ENCODE results near the gene PRC1. TPM values are rescaled to one million over a fixed set of nuclear protein-coding genes. Genes with fewer than 3 reads are reported as not detected.

Gene PRC1
- total RNA-seq, 3 donors from 2014 or later, result 10.9 to 41.0 (median 12.3) TPM

DNA sequence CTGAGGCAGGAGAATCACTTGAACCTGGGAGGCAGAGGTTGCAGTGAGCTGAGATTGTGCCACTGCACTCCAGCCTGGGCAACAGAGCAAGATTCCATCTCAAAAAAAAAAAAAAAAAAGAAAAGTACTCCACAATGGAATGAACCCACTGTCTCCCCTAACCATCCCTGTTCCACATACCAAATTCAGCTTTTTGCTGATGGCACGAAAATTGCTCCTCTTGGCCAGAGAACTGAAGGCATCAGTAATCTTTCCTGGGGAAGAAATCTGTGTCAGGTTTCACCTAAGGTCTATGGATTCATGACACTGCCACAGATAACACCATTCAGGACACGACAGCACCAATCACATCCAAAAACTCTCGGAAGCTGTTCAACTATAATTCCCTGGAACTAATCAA, 6.9 kb upstream of the PRC1 start:
- H3K36me3 ChIP-seq (ENCODE audit: low read depth), result no peaks in the 10 kb centered on the region
- TF ChIP-seq, protein P1, sequence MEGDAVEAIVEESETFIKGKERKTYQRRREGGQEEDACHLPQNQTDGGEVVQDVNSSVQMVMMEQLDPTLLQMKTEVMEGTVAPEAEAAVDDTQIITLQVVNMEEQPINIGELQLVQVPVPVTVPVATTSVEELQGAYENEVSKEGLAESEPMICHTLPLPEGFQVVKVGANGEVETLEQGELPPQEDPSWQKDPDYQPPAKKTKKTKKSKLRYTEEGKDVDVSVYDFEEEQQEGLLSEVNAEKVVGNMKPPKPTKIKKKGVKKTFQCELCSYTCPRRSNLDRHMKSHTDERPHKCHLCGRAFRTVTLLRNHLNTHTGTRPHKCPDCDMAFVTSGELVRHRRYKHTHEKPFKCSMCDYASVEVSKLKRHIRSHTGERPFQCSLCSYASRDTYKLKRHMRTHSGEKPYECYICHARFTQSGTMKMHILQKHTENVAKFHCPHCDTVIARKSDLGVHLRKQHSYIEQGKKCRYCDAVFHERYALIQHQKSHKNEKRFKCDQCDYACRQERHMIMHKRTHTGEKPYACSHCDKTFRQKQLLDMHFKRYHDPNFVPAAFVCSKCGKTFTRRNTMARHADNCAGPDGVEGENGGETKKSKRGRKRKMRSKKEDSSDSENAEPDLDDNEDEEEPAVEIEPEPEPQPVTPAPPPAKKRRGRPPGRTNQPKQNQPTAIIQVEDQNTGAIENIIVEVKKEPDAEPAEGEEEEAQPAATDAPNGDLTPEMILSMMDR (IDR thresholded peaks at IDR 0.05), result no peak
- intact Hi-C loops (cut with DNase I, micrococcal nuclease), result no loop called here
- ATAC-seq, result no peak
- H3K9me3 ChIP-seq, result no peaks in the 10 kb centered on the region
- no peak for DNase-seq
- no peak overlapping the region for H3K4me3 ChIP-seq
- no peaks in the 10 kb centered on the region for H3K4me1 ChIP-seq (ENCODE audit: low read depth)

DNA sequence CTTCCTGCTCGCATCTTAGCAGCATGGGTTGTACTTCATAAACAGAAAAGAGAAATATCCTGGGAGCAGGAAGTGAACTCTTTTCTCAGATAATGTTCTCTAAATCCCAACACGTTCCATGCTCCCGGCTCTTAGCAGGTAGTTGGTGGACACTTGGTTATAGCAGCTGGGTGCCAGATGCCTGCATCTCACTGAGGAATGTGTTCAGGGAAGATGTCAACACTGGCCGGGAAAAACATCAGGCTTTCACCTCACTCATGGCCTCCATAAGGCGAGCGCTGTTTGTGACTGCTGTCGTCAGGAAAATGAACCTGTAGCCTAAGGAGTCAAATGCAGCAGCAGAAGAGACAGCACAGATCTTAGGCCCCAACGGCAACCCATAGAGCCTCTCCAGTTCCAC, 4.4 kb upstream of the PRC1 start:
- ATAC-seq (no peak), DNase-seq (no peak)
- H3K4me3 ChIP-seq, result no peak overlapping the region
- TF ChIP-seq, protein P1 (IDR thresholded peaks at IDR 0.05), result no peak
- peaks cover 8% of the 10 kb centered on the region for H3K4me1 ChIP-seq (ENCODE audit: low read depth)
- no peaks in the 10 kb centered on the region for H3K36me3 ChIP-seq (ENCODE audit: low read depth)
- H3K9me3 ChIP-seq, result no peaks in the 10 kb centered on the region
- intact Hi-C loops (cut with DNase I, micrococcal nuclease), result no loop called here

DNA sequence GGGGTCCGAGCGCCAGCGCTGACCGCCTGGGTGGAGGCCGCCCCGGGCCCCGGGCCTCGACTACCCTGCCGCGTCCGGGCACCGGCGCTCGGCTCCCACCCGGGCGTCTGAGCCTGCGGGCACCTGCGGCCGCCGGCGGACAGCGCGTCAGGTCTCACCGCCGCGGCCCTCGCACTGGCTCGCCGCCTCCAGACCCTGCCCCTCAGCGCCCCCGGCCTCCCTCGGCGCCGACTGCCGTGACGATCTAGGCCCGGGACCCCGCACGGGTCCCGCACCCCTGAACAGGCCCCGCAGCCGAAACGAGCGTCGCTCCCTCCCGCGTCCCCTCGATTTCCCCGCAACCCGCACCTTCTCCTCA, 297 bp downstream of the PRC1 start:
- H3K4me3 ChIP-seq, result peak overlapping the region; percentile 85
- TF ChIP-seq, protein P1 (IDR thresholded peaks at IDR 0.05), result no peak
- H3K9me3 ChIP-seq, result no peaks in the 10 kb centered on the region
- intact Hi-C loops (cut with DNase I, micrococcal nuclease), result no loop called here
- H3K36me3 ChIP-seq (ENCODE audit: low read depth), result no peaks in the 10 kb centered on the region
- DNase-seq (no peak), ATAC-seq (peak; percentile 37)
- peaks cover 8% of the 10 kb centered on the region for H3K4me1 ChIP-seq (ENCODE audit: low read depth)

DNA sequence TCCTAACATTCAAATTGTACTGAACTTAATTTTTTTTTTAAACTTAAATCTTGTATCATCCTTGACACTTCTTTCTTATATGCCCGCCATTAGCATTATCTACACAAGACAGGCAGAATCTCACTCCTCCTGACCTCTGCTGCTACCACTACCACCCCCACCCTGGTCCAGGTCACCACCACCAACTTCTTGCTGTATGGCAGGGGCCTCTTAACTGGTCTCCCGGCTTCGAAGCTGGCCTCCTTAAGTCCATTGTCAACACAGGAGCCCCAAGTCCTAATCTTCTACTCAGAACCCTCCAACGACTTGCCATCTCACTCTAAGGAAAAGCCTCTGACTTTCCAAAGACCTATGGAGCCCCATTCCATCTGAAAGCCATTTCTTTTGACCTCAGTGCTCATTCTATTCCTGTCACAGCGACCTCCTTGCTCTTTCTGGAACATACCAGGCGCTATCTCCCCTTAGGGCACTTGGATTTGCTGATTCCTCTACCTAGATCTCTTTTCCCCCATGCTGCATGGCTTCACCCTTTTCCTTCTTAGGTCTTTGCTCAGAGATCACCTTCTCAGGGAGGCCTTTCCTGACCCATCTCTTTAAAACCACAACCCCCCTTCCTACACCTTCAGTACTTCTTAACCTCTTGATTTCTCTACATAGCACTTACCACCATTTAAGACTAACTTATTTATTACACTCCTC, 2.6 kb downstream of the PRC1 start:
- Histone ChIP-seq H3K4me1 (ENCODE audit: low read depth) (peaks cover 8% of the 10 kb centered on the region), H3K9me3 (no peaks in the 10 kb centered on the region), H3K36me3 (ENCODE audit: low read depth) (no peaks in the 10 kb centered on the region), H3K4me3 (no peak overlapping the region)
- ATAC-seq, result no peak
- DNase-seq, result no peak
- intact Hi-C loops (cut with DNase I, micrococcal nuclease), result no loop called here
- TF ChIP-seq, protein P1 (IDR thresholded peaks at IDR 0.05), result no peak

DNA sequence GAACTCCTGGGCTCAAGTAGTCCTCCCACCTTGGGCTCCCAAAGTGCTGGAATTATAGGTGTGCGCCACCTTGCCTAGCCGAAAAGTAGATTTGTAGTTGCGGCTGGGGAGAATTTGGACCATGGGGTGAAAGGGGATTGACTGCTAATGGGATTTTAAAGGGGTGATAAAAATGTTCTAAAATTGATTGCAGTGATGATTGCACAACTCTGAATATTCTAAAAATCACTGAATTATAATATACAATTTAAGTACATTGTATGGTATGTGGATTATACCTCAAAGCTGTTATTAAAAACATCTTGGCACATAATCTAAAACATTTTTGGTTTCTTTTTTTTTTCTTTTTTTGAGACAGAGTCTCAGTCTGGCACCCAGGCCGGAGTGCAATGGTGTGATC, 3.9 kb downstream of the PRC1 start:
- Histone ChIP-seq H3K4me1 (ENCODE audit: low read depth) (peaks cover 8% of the 10 kb centered on the region), H3K36me3 (ENCODE audit: low read depth) (no peaks in the 10 kb centered on the region), H3K4me3 (no peak overlapping the region), H3K9me3 (no peaks in the 10 kb centered on the region)
- TF ChIP-seq, protein P1 (IDR thresholded peaks at IDR 0.05), result no peak
- DNase-seq (no peak), ATAC-seq (no peak)
- intact Hi-C loops (cut with DNase I, micrococcal nuclease), result no loop called here
